Upper lobe of left lung (tissue), 6 donors: ENCODE data around the gene ATXN1. TPM values are rescaled to one million over a fixed set of nuclear protein-coding genes. Genes with fewer than 3 reads are reported as not detected.
"Not testable (repeated sequence)": the region's sequence is repeated elsewhere in the genome, so short reads cannot be mapped to it uniquely, and the experiment has no call there.

ENCODE experiments used
- ATAC-seq, 2 donors: fragments of 200-7000 bp; cut with Tn5 transposase; one replicate each; pipeline ENCODE4 v1.9.1; 2022; ENCODE audit warnings: mild to moderate bottlenecking in 2 of 2, moderate library complexity in 2 of 2; ENCODE audit not compliant: low FRiP score in 2 of 2
- DNase-seq, 2 donors: peaks; one replicate each; pipeline ENCODE4 v3.0.0-alpha.2; 2019 to 2020
- H3K27ac ChIP-seq, 4 donors: fragments of 200-600 bp; sonication (generic); one replicate each; pipeline ENCODE4 v1.5.1; 2016 to 2019
- H3K27me3 ChIP-seq, 4 donors: fragments of 200-600 bp; sonication (generic); one replicate each; pipeline ENCODE4 v1.5.1; 2017 to 2019
- H3K36me3 ChIP-seq, 4 donors: fragments of 200-600 bp; sonication (generic); one replicate each; pipeline ENCODE4 v1.5.1; 2016 to 2019
- H3K4me1 ChIP-seq, 4 donors: fragments of 200-600 bp; sonication (generic); one replicate each; pipeline ENCODE4 v1.5.1; 2018 to 2019
- H3K4me3 ChIP-seq, 4 donors: fragments of 200-600 bp; sonication (generic); one replicate each; pipeline ENCODE4 v1.5.1; 2017 to 2019; ENCODE audit warnings: mild to moderate bottlenecking in 2 of 4, moderate library complexity in 1 of 4
- H3K9me3 ChIP-seq, 4 donors: fragments of 200-600 bp; sonication (generic); one replicate each; pipeline ENCODE4 v1.5.1; 2018 to 2019
- EP300 ChIP-seq, 4 donors: sonication (generic); formaldehyde crosslinking; IDR thresholded peaks; one replicate each; pipeline ENCODE4 v1.5.1; 2017; ENCODE audit warnings: antibody characterized with exemption in 4 of 4, control low read depth in 2 of 4
- POLR2A ChIP-seq, 4 donors: fragments of 450-650 bp; IDR thresholded peaks; one replicate each; pipeline ENCODE4 v1.5.1; 2016 to 2017; ENCODE audit warnings: antibody characterized with exemption in 4 of 4, mild to moderate bottlenecking in 2 of 4
- POLR2AphosphoS5 ChIP-seq, 2 donors: sonication (generic); formaldehyde crosslinking; IDR thresholded peaks; one replicate each; pipeline ENCODE4 v1.5.1; 2017; ENCODE audit warnings: antibody characterized with exemption in 2 of 2
- WGBS, 2 donors: methylation state at CpG; one replicate each; pipeline ENCODE4 v1.1.5; 2017 to 2018; 5-methylcytosine and 5-hydroxymethylcytosine counted together
- total RNA-seq, 6 donors: library from RNA; depleted of rRNA in 4 of 6; stranded (reverse); fragments of >200 nt in 4 of 6; gene quantifications; one replicate each; pipeline versions ENCODE4 v1.1.0 to v1.2.1, GENCODE V29; 2016 to 2021
- TF ChIP-seq, protein P1 (sequence below), 6 experiments: fragments of 450-650 bp in 4 of 6; fragments of 200-600 bp in 2 of 6; sonication (generic) in 2 of 6; IDR thresholded peaks; one replicate each; pipeline ENCODE4 v1.5.1; 2016 to 2019; ENCODE audit warnings: antibody characterized with exemption in 6 of 6
- donor health status: DM: no; HTN: no; CAD: no; lungs with moderate emphysema.
- donor health status: DM: no; HTN: yes; CAD: no; lungs with severe emphysema.

Gene ATXN1
- total RNA-seq, 6 donors from 2014 or later = 44.2 to 106 (median 71.7) TPM

DNA sequence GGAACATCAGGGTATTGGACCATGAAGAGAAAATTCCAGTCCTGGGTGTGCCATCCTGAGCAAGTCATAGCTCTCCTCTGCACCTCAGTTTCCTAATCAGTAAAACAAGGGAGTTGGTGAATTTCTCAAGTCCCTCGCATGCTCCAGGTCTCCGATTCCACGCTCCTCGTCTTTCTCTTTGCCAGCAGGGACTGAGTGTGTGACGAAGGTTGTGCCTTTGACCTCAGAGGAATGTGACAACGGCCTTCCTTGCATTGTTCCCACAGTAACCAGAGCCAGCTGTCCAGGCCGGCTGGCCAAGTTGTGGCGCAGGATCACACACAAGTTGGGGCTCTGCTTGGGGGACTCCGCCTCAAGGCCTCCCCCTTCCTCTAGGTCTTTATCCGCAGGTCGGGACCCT is 217.3 kb downstream of the ATXN1 start:
- WGBS, 2 donors = 45 to 51% methylated on average over 9 to 11 of the region's 11 CpGs
- Histone ChIP-seq H3K9me3 (no peaks in the 10 kb centered on the region), H3K4me1 (peaks cover 5 to 25% (median 12%) of the 10 kb centered on the region in 4 donors), H3K27ac (peak overlapping the region in 1 of 4 donors; percentile 39), H3K4me3 (no peak overlapping the region), H3K36me3 (no peaks in the 10 kb centered on the region), H3K27me3 (no peaks in the 10 kb centered on the region)
- ATAC-seq (no peak), DNase-seq (peak in 1 of 2 donors; percentile 24)
- TF ChIP-seq, protein P1, sequence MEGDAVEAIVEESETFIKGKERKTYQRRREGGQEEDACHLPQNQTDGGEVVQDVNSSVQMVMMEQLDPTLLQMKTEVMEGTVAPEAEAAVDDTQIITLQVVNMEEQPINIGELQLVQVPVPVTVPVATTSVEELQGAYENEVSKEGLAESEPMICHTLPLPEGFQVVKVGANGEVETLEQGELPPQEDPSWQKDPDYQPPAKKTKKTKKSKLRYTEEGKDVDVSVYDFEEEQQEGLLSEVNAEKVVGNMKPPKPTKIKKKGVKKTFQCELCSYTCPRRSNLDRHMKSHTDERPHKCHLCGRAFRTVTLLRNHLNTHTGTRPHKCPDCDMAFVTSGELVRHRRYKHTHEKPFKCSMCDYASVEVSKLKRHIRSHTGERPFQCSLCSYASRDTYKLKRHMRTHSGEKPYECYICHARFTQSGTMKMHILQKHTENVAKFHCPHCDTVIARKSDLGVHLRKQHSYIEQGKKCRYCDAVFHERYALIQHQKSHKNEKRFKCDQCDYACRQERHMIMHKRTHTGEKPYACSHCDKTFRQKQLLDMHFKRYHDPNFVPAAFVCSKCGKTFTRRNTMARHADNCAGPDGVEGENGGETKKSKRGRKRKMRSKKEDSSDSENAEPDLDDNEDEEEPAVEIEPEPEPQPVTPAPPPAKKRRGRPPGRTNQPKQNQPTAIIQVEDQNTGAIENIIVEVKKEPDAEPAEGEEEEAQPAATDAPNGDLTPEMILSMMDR (IDR thresholded peaks at IDR 0.05) = no peak
- TF ChIP-seq POLR2A (IDR thresholded peaks at IDR 0.05) (no peak), EP300 (IDR thresholded peaks at IDR 0.05) (no peak), POLR2AphosphoS5 (IDR thresholded peaks at IDR 0.05) (no peak)

DNA sequence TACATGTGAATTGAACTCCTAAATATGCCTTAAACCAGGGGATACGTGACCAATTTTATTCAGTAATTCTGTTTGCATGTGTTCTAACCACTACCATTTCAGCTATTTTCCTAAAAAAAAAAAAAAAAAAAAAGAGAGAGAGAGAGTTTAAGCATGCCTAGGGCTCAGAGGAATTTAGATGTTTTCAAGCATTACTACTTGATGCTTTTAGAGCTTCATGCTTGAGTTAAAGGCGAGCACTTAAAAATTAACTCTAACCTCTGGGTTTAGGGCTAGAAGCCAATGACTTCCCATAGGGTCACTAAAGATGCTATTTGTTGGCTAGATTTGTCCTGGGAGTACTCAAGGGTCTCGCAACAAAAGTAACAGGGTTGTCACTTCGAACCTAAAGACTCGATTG is 217.7 kb downstream of the ATXN1 start:
- 81 to 87% methylated on average over 5 of the region's 5 CpGs for WGBS, 2 donors

DNA sequence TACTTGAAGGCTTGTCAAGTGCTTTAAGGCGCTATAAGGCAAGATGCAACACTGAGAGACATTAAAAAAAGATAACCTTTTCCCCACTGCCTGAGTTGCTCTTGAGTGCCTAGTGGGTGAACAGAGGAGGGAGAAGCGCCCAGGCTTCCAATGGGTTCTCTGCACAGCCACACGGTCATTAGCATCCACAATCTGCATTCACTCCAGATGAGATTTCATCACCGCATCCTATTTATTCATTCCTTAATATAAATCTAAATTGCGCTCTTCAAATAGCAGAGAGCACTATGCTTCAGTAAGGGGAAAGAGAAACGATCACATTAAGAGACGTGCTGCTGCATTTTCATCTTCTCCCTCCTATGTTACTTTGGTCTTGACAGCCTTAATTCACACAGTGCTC is 219.2 kb downstream of the ATXN1 start:
- ATAC-seq = no peak
- no peak for DNase-seq
- TF ChIP-seq POLR2AphosphoS5 (IDR thresholded peaks at IDR 0.05) = no peak
- no peak for TF ChIP-seq EP300 (IDR thresholded peaks at IDR 0.05)
- no peak for TF ChIP-seq POLR2A (IDR thresholded peaks at IDR 0.05)
- TF ChIP-seq, protein P1 (IDR thresholded peaks at IDR 0.05) = no peak
- H3K27ac ChIP-seq = no peak overlapping the region
- WGBS, 2 donors = 87 to 88% methylated on average over 7 of the region's 7 CpGs
- H3K9me3 ChIP-seq = no peaks in the 10 kb centered on the region
- H3K4me1 ChIP-seq = peaks cover 4 to 25% (median 9%) of the 10 kb centered on the region in 4 donors
- no peaks in the 10 kb centered on the region for H3K27me3 ChIP-seq
- H3K4me3 ChIP-seq = no peak overlapping the region
- no peaks in the 10 kb centered on the region for H3K36me3 ChIP-seq

More for the DNA sequence above, 217.7 kb downstream of the ATXN1 start:
- Histone ChIP-seq H3K4me1 (peaks cover 5 to 25% (median 12%) of the 10 kb centered on the region in 4 donors), H3K27ac (no peak overlapping the region), H3K4me3 (no peak overlapping the region), H3K36me3 (no peaks in the 10 kb centered on the region), H3K9me3 (no peaks in the 10 kb centered on the region), H3K27me3 (no peaks in the 10 kb centered on the region)
- ATAC-seq (no peak), DNase-seq (no peak)
- TF ChIP-seq POLR2AphosphoS5 (IDR thresholded peaks at IDR 0.05) (no peak), EP300 (IDR thresholded peaks at IDR 0.05) (no peak), POLR2A (IDR thresholded peaks at IDR 0.05) (no peak)
- TF ChIP-seq, protein P1 (IDR thresholded peaks at IDR 0.05) = no peak

DNA sequence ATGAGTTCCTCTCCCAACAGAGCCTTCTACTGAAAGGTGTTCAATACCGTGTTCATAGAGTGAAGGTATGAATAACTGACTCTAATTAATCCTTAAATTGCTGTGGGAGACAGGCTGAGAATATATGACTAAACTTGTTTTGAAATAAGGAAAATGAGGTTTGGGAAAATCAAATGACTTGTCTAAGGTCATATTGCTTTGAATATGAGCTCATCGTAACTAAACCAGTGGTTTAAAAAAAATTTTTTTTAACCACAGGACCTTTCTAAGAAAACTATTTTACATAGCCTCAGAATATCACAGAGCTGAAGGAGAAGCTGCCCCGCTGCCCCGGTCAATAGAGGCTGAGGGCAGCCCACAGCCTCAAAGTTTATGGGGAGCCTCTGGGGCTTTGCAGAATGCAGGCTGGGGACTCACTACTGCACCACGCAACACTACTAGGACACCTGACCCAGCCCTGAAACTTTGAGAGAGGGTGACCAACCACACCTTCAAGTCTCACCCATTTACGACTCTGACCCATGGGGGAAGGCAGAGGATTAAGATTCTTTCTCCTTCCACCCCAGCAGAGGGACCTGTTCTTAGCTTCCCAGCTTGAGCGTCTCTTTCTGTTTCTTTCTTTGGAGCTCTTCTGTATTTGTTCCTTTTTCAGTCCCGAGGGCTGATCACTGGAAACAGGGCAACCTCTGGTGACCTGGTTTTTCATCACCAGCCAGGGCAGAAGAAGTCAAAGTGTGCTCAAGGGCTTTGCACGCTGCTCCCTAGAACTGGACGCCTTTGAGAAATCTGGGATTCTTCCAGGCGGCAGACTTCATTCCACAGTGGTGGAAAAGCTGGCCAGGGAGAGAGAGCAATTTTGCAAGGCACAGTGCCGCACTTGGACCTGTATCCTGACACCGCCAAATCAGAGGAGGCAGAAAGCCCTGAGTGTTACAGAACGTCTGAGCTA is 220.2 kb downstream of the ATXN1 start:
- DNase-seq = no peak
- WGBS, 2 donors = 73 to 81% methylated on average over 14 of the region's 14 CpGs
- no peaks in the 10 kb centered on the region for H3K27me3 ChIP-seq
- H3K27ac ChIP-seq = no peak overlapping the region
- H3K36me3 ChIP-seq = no peaks in the 10 kb centered on the region
- TF ChIP-seq EP300 (IDR thresholded peaks at IDR 0.05) (no peak), POLR2A (IDR thresholded peaks at IDR 0.05) (no peak), POLR2AphosphoS5 (IDR thresholded peaks at IDR 0.05) (no peak)
- TF ChIP-seq, protein P1 (IDR thresholded peaks at IDR 0.05) = no peak
- no peaks in the 10 kb centered on the region for H3K9me3 ChIP-seq
- peaks cover 0 to 20% (median 8%) of the 10 kb centered on the region in 4 donors for H3K4me1 ChIP-seq
- ATAC-seq = no peak
- no peak overlapping the region for H3K4me3 ChIP-seq

DNA sequence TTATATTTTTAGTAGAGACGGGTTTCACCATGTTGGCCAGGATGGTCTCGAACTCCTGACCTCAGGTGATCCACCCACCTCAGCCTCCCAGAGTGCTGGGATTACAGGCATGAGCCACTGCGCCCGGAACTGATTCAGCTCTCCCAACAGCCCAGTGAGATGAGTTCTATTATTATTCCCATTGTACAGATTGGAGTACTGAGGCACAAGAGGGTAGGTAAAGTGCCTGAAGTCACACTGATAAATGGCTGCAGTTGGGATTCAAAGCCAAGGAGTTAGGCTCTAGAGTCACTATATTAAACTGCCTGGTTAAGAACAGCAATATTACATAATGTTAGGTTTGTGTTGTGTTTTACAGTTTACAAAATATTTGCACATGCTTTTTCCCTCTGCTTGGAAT is 220.9 kb downstream of the ATXN1 start:
- peaks cover 0 to 14% (median 8%) of the 10 kb centered on the region in 4 donors for H3K4me1 ChIP-seq
- H3K4me3 ChIP-seq, H3K9me3 ChIP-seq, H3K27ac ChIP-seq, H3K36me3 ChIP-seq, H3K27me3 ChIP-seq, DNase-seq, ATAC-seq: not testable (repeated sequence)
- whole genome bisulfite sequencing, 2 donors = 95 to 100% methylated on average over 4 of the region's 4 CpGs
